HepG2 (cell line): Measurements from ENCODE around the gene TMC2. TPM values are rescaled to one million over a fixed set of nuclear protein-coding genes. Genes with fewer than 3 reads are reported as not detected.
A peak's percentile ranks its signal among the peaks of the same experiment; 100 is the strongest.

Source experiments
- ARID3A ChIP-seq: IDR thresholded peaks from 2 replicates; pipeline ENCODE4 v1.6.1; 2012; ENCODE audit warnings: low read depth, low read length, improper control_type of control experiment
- ATF7 ChIP-seq, 2 experiments: fragments of 450-650 bp in 1 of 2; sonication (generic) in 1 of 2; formaldehyde crosslinking in 1 of 2; IDR thresholded peaks; 2 replicates each; pipeline versions ENCODE4 v1.4.0 to v1.6.1; 2016 to 2020; ENCODE audit warnings: antibody characterized with exemption in 1 of 2, mild to moderate bottlenecking in 1 of 2, missing genetic modification reagents in 1 of 2
- CBX2 ChIP-seq, 2 experiments: fragments of 200-600 bp in 1 of 2; sonication (generic); formaldehyde crosslinking in 1 of 2; IDR thresholded peaks; 2 replicates each; pipeline versions ENCODE4 v1.7.0 to v1.8.1; 2018 to 2022; ENCODE audit warnings: low read depth in 2 of 2, low read length in 1 of 2, mild to moderate bottlenecking in 1 of 2, missing genetic modification reagents in 1 of 2
- GATA4 ChIP-seq: sonication (generic); IDR thresholded peaks from 2 replicates; pipeline ENCODE4 v1.6.1; 2016; ENCODE audit warnings: antibody characterized with exemption, low read depth, borderline replicate concordance
- GATAD1 ChIP-seq: IDR thresholded peaks from 2 replicates; pipeline ENCODE4 v1.6.1; 2016; ENCODE audit warnings: missing genetic modification reagents, missing compliant biosample characterization
- HINFP ChIP-seq: sonication (generic); formaldehyde crosslinking; IDR thresholded peaks from 2 replicates; pipeline ENCODE4 v1.4.0; 2020; ENCODE audit warnings: low read depth, mild to moderate bottlenecking, missing genetic modification reagents
- LCORL ChIP-seq, 2 experiments: fragments of 450-650 bp in 1 of 2; sonication (generic) in 1 of 2; formaldehyde crosslinking in 1 of 2; IDR thresholded peaks; 2 replicates each; pipeline versions ENCODE4 v1.5.0 to v1.6.1; 2017 to 2020; ENCODE audit warnings: antibody characterized with exemption in 1 of 2, missing genetic modification reagents in 1 of 2
- MED8 ChIP-seq: sonication (generic); formaldehyde crosslinking; IDR thresholded peaks from 2 replicates; pipeline ENCODE4 v1.8.1; 2023; ENCODE audit warnings: mild to moderate bottlenecking, missing genetic modification reagents; ENCODE audit not compliant: insufficient replicate concordance
- MNT ChIP-seq: fragments of 450-650 bp; IDR thresholded peaks from 2 replicates; pipeline ENCODE4 v1.6.1; 2016
- NFE2 ChIP-seq: sonication (generic); formaldehyde crosslinking; IDR thresholded peaks from 2 replicates; pipeline ENCODE4 v1.4.0; 2020; ENCODE audit warnings: missing genetic modification reagents
- NFIC ChIP-seq: IDR thresholded peaks from 2 replicates; pipeline ENCODE4 v1.6.1; 2012; ENCODE audit warnings: mild to moderate bottlenecking, low read length, inconsistent platforms
- RELA ChIP-seq: sonication (generic); formaldehyde crosslinking; IDR thresholded peaks from 2 replicates; pipeline ENCODE4 v1.4.0; 2020; ENCODE audit warnings: missing genetic modification reagents
- SALL2 ChIP-seq: sonication (generic); formaldehyde crosslinking; IDR thresholded peaks from 2 replicates; pipeline ENCODE4 v1.8.1; 2023; ENCODE audit warnings: mild to moderate bottlenecking, missing genetic modification reagents, inconsistent platforms
- SMAD3 ChIP-seq: sonication (generic); formaldehyde crosslinking; IDR thresholded peaks from 2 replicates; pipeline ENCODE4 v1.4.0; 2020; ENCODE audit warnings: missing genetic modification reagents
- SOX5 ChIP-seq: IDR thresholded peaks from 2 replicates; pipeline ENCODE4 v1.6.1; 2016; ENCODE audit warnings: borderline replicate concordance
- SYNCRIP ChIP-seq: fragments of 200-400 bp; formaldehyde crosslinking; IDR thresholded peaks from 2 replicates; pipeline ENCODE4 v1.6.1; 2018; ENCODE audit warnings: mild to moderate bottlenecking, low read depth, low read length; ENCODE audit not compliant: insufficient read depth
- ZNF362 ChIP-seq: sonication (generic); formaldehyde crosslinking; IDR thresholded peaks from 2 replicates; pipeline ENCODE4 v1.4.0; 2020; ENCODE audit warnings: missing genetic modification reagents, mild to moderate bottlenecking, borderline replicate concordance
- ZNF382 ChIP-seq: sonication (generic); formaldehyde crosslinking; IDR thresholded peaks from 2 replicates; pipeline ENCODE4 v1.5.0; 2020; ENCODE audit warnings: missing genetic modification reagents, mild to moderate bottlenecking, borderline replicate concordance
- ZNF451 ChIP-seq: sonication (generic); formaldehyde crosslinking; IDR thresholded peaks from 2 replicates; pipeline ENCODE4 v1.5.0; 2020; ENCODE audit warnings: mild to moderate bottlenecking, missing genetic modification reagents
- ZNF570 ChIP-seq: sonication (generic); formaldehyde crosslinking; IDR thresholded peaks from 2 replicates; pipeline ENCODE4 v1.4.0; 2020; ENCODE audit warnings: mild to moderate bottlenecking, missing genetic modification reagents, borderline replicate concordance
- ZNF580 ChIP-seq: IDR thresholded peaks from 2 replicates; pipeline ENCODE4 v1.6.1; 2016; ENCODE audit warnings: low read depth, borderline replicate concordance
- ZNF75D ChIP-seq: sonication (generic); formaldehyde crosslinking; IDR thresholded peaks from 2 replicates; pipeline ENCODE4 v1.8.1; 2023; ENCODE audit warnings: missing genetic modification reagents, mild to moderate bottlenecking, borderline replicate concordance
- ZNF788 ChIP-seq: sonication (generic); formaldehyde crosslinking; IDR thresholded peaks from 2 replicates; pipeline ENCODE4 v1.5.0; 2020; ENCODE audit warnings: mild to moderate bottlenecking, missing genetic modification reagents, borderline replicate concordance
- polyA plus RNA-seq, 8 experiments: library from polyadenylated mRNA; depleted of rRNA in 3 of 8; stranded (reverse) in 7 of 8; unstranded in 1 of 8; fragments of >200 nt; fragmentation: Illumina TruSeq in 4 of 8; extraction: Trizol in 4 of 8; gene quantifications; 2 replicates each; pipeline versions ENCODE4 v1.2.1 to v1.2.3, GENCODE V29; 2011 to 2016; ENCODE audit warnings: low read depth in 4 of 8, missing spikeins in 1 of 8, mixed read lengths in 1 of 8; ENCODE audit not compliant: insufficient read depth in 1 of 8
- total RNA-seq, 5 experiments: library from RNA; depleted of rRNA; stranded (reverse); fragments of >200 nt; fragmentation: Illumina TruSeq; extraction: Trizol; gene quantifications; 2 replicates each; pipeline ENCODE4 v1.2.3, GENCODE V29; 2016; ENCODE audit warnings: low read depth in 1 of 5

Gene TMC2
- total and polyA plus RNA-seq, 2 of the 13 experiments (the other 11 are each of a cell fraction or from before 2014, with no cell fraction given) = not detected

- no peak for TF ChIP-seq ZNF362 (CRISPR knock-in tag)
- no peak for TF ChIP-seq SALL2 (CRISPR knock-in tag)
- no peak for TF ChIP-seq SMAD3 (CRISPR knock-in tag)
- TF ChIP-seq MED8 (CRISPR knock-in tag) = no peak
- TF ChIP-seq CBX2 (IDR thresholded peaks at IDR 0.05; ENCODE audit: low read depth, low read length) = no peak
- TF ChIP-seq CBX2 (CRISPR knock-in tag; IDR thresholded peaks at IDR 0.05; ENCODE audit: low read depth) = no peak
- TF ChIP-seq GATAD1 = no peak
- TF ChIP-seq ZNF451 (CRISPR knock-in tag) = no peak
- TF ChIP-seq NFIC = no peak
- TF ChIP-seq ATF7 (IDR thresholded peaks at IDR 0.05) = no peak
- TF ChIP-seq ATF7 (CRISPR knock-in tag; IDR thresholded peaks at IDR 0.05) = no peak
- TF ChIP-seq ZNF382 (CRISPR knock-in tag) = no peak
- TF ChIP-seq ZNF570 (CRISPR knock-in tag) = no peak
- TF ChIP-seq ZNF788 (CRISPR knock-in tag) = no peak
- no peak for TF ChIP-seq RELA
- no peak for TF ChIP-seq SOX5 (CRISPR knock-in tag)
- TF ChIP-seq ZNF75D (CRISPR knock-in tag) = peak; percentile 25; the same call in 1 of the 2 replicates
- no peak for TF ChIP-seq SYNCRIP
- TF ChIP-seq ARID3A = no peak
- TF ChIP-seq NFE2 (CRISPR knock-in tag) = no peak
- TF ChIP-seq GATA4 = no peak
- no peak for TF ChIP-seq HINFP (CRISPR knock-in tag)
- TF ChIP-seq ZNF580 (CRISPR knock-in tag) = no peak
- TF ChIP-seq LCORL (IDR thresholded peaks at IDR 0.05) = no peak
- TF ChIP-seq LCORL (CRISPR knock-in tag; IDR thresholded peaks at IDR 0.05) = no peak
- no peak for TF ChIP-seq MNT
Observed at GRCh38 chr20:2507875-2508630, 28.3 kb upstream of the TMC2 start (continued).
